IMR-90 (cell line): ENCODE results near the gene ADD3. TPM values are rescaled to one million over a fixed set of nuclear protein-coding genes. Genes with fewer than 3 reads are reported as not detected.

ENCODE experiments used
- ATAC-seq: fragments of 200-7000 bp; cut with Tn5 transposase; 2 replicates; pipeline ENCODE4 v1.9.1; 2020; ENCODE audit warnings: low read depth, mild to moderate bottlenecking, moderate library complexity
- BruUV-seq: library from RNA; stranded (reverse); fragments of 400-500 nt; replicated peaks from 2 replicates; lab custom pipeline; 2021; lab: Mats Ljungman, UMichigan
- CTCF ChIA-PET: fragments of 300-600 bp; formaldehyde crosslinking; extraction: SDS; loops from one replicate; lab custom pipeline; 2021; ENCODE audit warnings: antibody characterized with exemption; lab: Yijun Ruan, JAX
- POLR2A ChIA-PET: fragments of 300-600 bp; sonication (Branson Sonifier 250); formaldehyde crosslinking; loops from one replicate; lab custom pipeline; 2022; ENCODE audit warnings: antibody characterized with exemption; ENCODE audit not compliant: unreplicated experiment; lab: Charles Lee
- DNase-seq: peaks from one replicate; pipeline ENCODE4 v3.0.0; 2013
- H2AFZ ChIP-seq: replicated peaks from 2 replicates; pipeline ENCODE3; 2013; ENCODE audit warnings: low read length, mild to moderate bottlenecking; ENCODE audit not compliant: poor library complexity
- H2AK5ac ChIP-seq: 2 replicates; pipeline ENCODE4 v1.6.1; 2013; ENCODE audit warnings: low read depth, low read length, inconsistent platforms
- H2AK9ac ChIP-seq: replicated peaks from 2 replicates; pipeline ENCODE3; 2013; ENCODE audit warnings: mild to moderate bottlenecking, low read depth, low read length, moderate library complexity; ENCODE audit not compliant: poor library complexity
- H2BK120ac ChIP-seq: 2 replicates; pipeline ENCODE4 v1.6.1; 2013; ENCODE audit warnings: low read depth, low read length, inconsistent platforms
- H2BK15ac ChIP-seq: 3 replicates; pipeline ENCODE4 v1.6.1; 2013; ENCODE audit warnings: low read depth, low read length, inconsistent platforms
- H2BK20ac ChIP-seq: 2 replicates; pipeline ENCODE4 v1.6.1; 2013; ENCODE audit warnings: low read depth, mild to moderate bottlenecking, inconsistent platforms, low read length, moderate library complexity
- H2BK5ac ChIP-seq: 2 replicates; pipeline ENCODE4 v1.6.1; 2013; ENCODE audit warnings: mild to moderate bottlenecking, low read depth, low read length, inconsistent platforms; ENCODE audit not compliant: poor library complexity, severe bottlenecking
- H3K14ac ChIP-seq: replicated peaks from 2 replicates; pipeline ENCODE4 v1.6.1; 2013; ENCODE audit warnings: low read depth, low read length, inconsistent platforms
- H3K18ac ChIP-seq: 2 replicates; pipeline ENCODE4 v1.6.1; 2013; ENCODE audit warnings: low read depth, low read length, control low read depth
- H3K23ac ChIP-seq: 2 replicates; pipeline ENCODE4 v1.6.1; 2013; ENCODE audit warnings: low read depth, low read length, inconsistent platforms
- H3K27ac ChIP-seq: 2 replicates; pipeline ENCODE4 v1.5.1; 2013; ENCODE audit warnings: mild to moderate bottlenecking, control low read depth, low read length; ENCODE audit not compliant: insufficient read depth
- H3K27me3 ChIP-seq: 2 replicates; pipeline ENCODE4 v1.6.1; 2013; ENCODE audit warnings: low read length; ENCODE audit not compliant: control insufficient read depth, insufficient read depth
- H3K36me3 ChIP-seq: 2 replicates; pipeline ENCODE4 v1.6.1; 2013; ENCODE audit warnings: low read length, mixed read lengths; ENCODE audit not compliant: control insufficient read depth, insufficient read depth
- H3K4ac ChIP-seq: 2 replicates; pipeline ENCODE4 v1.6.1; 2013; ENCODE audit warnings: low read depth, low read length, inconsistent platforms
- H3K4me1 ChIP-seq: 2 replicates; pipeline ENCODE4 v1.6.1; 2013; ENCODE audit warnings: low read length, mixed read lengths; ENCODE audit not compliant: control insufficient read depth, insufficient read depth
- H3K4me2 ChIP-seq: 2 replicates; pipeline ENCODE4 v1.6.1; 2013; ENCODE audit warnings: low read depth, mild to moderate bottlenecking, control low read depth, low read length, moderate library complexity
- H3K4me3 ChIP-seq: 2 replicates; pipeline ENCODE4 v1.5.1; 2013; ENCODE audit warnings: low read depth, mild to moderate bottlenecking, control low read depth, low read length, moderate library complexity; ENCODE audit not compliant: insufficient read depth
- H3K56ac ChIP-seq: 2 replicates; pipeline ENCODE4 v1.6.1; 2013; ENCODE audit warnings: low read length, inconsistent platforms; ENCODE audit not compliant: insufficient read depth; ENCODE audit errors: extremely low read depth
- H3K79me1 ChIP-seq, 2 experiments: 2 replicates each; pipeline ENCODE4 v1.6.1; 2013; ENCODE audit warnings: low read length in 2 of 2, inconsistent platforms in 1 of 2, low read depth in 1 of 2
- H3K9ac ChIP-seq: 2 replicates; pipeline ENCODE4 v1.6.1; 2013; ENCODE audit warnings: low read depth, low read length, control low read depth
- H3K9me1 ChIP-seq: 2 replicates; pipeline ENCODE4 v1.6.1; 2013; ENCODE audit warnings: low read length, inconsistent platforms; ENCODE audit not compliant: insufficient read depth
- H3K9me3 ChIP-seq: 2 replicates; pipeline ENCODE4 v1.6.1; 2013; ENCODE audit warnings: low read length; ENCODE audit not compliant: control insufficient read depth, insufficient read depth
- H4K20me1 ChIP-seq: 2 replicates; pipeline ENCODE4 v1.6.1; 2013; ENCODE audit warnings: low read length, inconsistent platforms; ENCODE audit not compliant: insufficient read depth
- H4K5ac ChIP-seq: 2 replicates; pipeline ENCODE4 v1.6.1; 2013; ENCODE audit warnings: mild to moderate bottlenecking, low read depth, low read length, control low read depth
- H4K8ac ChIP-seq, 2 experiments: 2 replicates each; pipeline ENCODE4 v1.6.1; 2013; ENCODE audit warnings: low read depth in 2 of 2, low read length in 2 of 2, control low read depth in 1 of 2, inconsistent platforms in 1 of 2
- H4K91ac ChIP-seq: 2 replicates; pipeline ENCODE4 v1.6.1; 2013; ENCODE audit warnings: low read depth, low read length, inconsistent platforms; ENCODE audit not compliant: insufficient read depth
- BHLHE40 ChIP-seq: fragments of 150-350 bp; IDR thresholded peaks from 2 replicates; pipeline ENCODE4 v1.6.1; 2016; ENCODE audit warnings: mild to moderate bottlenecking, low read depth, low read length
- CEBPB ChIP-seq: IDR thresholded peaks from 2 replicates; pipeline ENCODE4 v1.6.1; 2012; ENCODE audit warnings: low read depth, low read length, improper control_type of control experiment
- CHD1 ChIP-seq: IDR thresholded peaks from 2 replicates; pipeline ENCODE4 v1.6.1; 2012; ENCODE audit warnings: low read depth, low read length, improper control_type of control experiment
- FOS ChIP-seq: fragments of 150-350 bp; IDR thresholded peaks from 2 replicates; pipeline ENCODE4 v1.6.1; 2016; ENCODE audit warnings: low read depth, low read length
- MAFK ChIP-seq: IDR thresholded peaks from 2 replicates; pipeline ENCODE4 v1.6.1; 2012; ENCODE audit warnings: low read depth, low read length, improper control_type of control experiment
- MAZ ChIP-seq: IDR thresholded peaks from 2 replicates; pipeline ENCODE4 v1.6.1; 2012; ENCODE audit warnings: low read depth, mild to moderate bottlenecking, low read length, improper control_type of control experiment, moderate library complexity, borderline replicate concordance
- MXI1 ChIP-seq: IDR thresholded peaks from 2 replicates; pipeline ENCODE4 v1.6.1; 2012; ENCODE audit warnings: low read depth, mild to moderate bottlenecking, low read length, moderate library complexity, borderline replicate concordance
- NFE2L2 ChIP-seq: fragments of 150-350 bp; IDR thresholded peaks from 2 replicates; pipeline ENCODE4 v1.6.1; 2016; ENCODE audit warnings: low read depth, mild to moderate bottlenecking, low read length
- POLR2A ChIP-seq: IDR thresholded peaks from 2 replicates; pipeline ENCODE4 v1.6.1; 2012; ENCODE audit warnings: mild to moderate bottlenecking, low read depth, low read length
- RAD21 ChIP-seq: IDR thresholded peaks from 2 replicates; pipeline ENCODE4 v1.6.1; 2012; ENCODE audit warnings: low read length, improper control_type of control experiment
- RCOR1 ChIP-seq: IDR thresholded peaks from 2 replicates; pipeline ENCODE4 v1.6.1; 2012; ENCODE audit warnings: mild to moderate bottlenecking, low read length, improper control_type of control experiment; ENCODE audit not compliant: insufficient replicate concordance
- RFX5 ChIP-seq: IDR thresholded peaks from 2 replicates; pipeline ENCODE4 v1.8.0; 2012; ENCODE audit warnings: low read depth, mild to moderate bottlenecking, low read length, moderate library complexity
- SMC3 ChIP-seq: fragments of 150-350 bp; IDR thresholded peaks from 2 replicates; pipeline ENCODE4 v1.6.1; 2016; ENCODE audit warnings: low read depth, mild to moderate bottlenecking, antibody characterized with exemption, low read length, moderate library complexity
- WGBS, 2 experiments: methylation state at CpG; one replicate each; pipeline versions ENCODE4 v1.1.5 to v1.1.7; 2013; ENCODE audit warnings: missing lambda C conversion rate in 2 of 2; ENCODE audit not compliant: insufficient read length in 1 of 2; ENCODE audit errors: extremely low coverage in 2 of 2; 5-methylcytosine and 5-hydroxymethylcytosine counted together
- dilution Hi-C: fragments of 300-500 bp; cut with HindIII; formaldehyde crosslinking; loops from one replicate; pipeline ENCODE4 v1.14.3; 2018; ENCODE audit warnings: low sequenced_read_pairs; ENCODE audit not compliant: unreplicated experiment
- in situ Hi-C: fragments of 300-500 bp; cut with MboI; formaldehyde crosslinking; loops from 3 replicates; pipeline ENCODE4 v1.14.3; 2019; ENCODE audit warnings: low sequenced_read_pairs, inconsistent platforms, mixed read lengths
- intact Hi-C: fragments of 100-400 bp; cut with micrococcal nuclease; formaldehyde crosslinking; loops from 2 replicates; pipeline ENCODE4 v1.10.0; 2022
- polyA plus RNA-seq, 3 experiments: library from polyadenylated mRNA; depleted of rRNA; stranded (reverse); fragments of >200 nt; gene quantifications; 2 replicates each; pipeline ENCODE4 v1.2.3, GENCODE V29; 2012; ENCODE audit warnings: low replicate concordance in 1 of 3
- total RNA-seq: library from RNA; depleted of rRNA; stranded (reverse); fragments of >200 nt; gene quantifications from 2 replicates; pipeline ENCODE4 v1.2.3, GENCODE V29; 2012
- TF ChIP-seq, protein P1 (sequence below): conservative IDR thresholded peaks from 2 replicates; pipeline ENCODE4 v1.5.1; 2012; ENCODE audit warnings: mild to moderate bottlenecking, low read depth, low read length, improper control_type of control experiment
- TF ChIP-seq, protein P2 (sequence below): fragments of 150-350 bp; IDR thresholded peaks from 2 replicates; pipeline ENCODE4 v1.6.1; 2016; ENCODE audit warnings: low read depth, mild to moderate bottlenecking, low read length, moderate library complexity, borderline replicate concordance
- TF ChIP-seq, protein P3 (sequence below): fragments of 150-350 bp; IDR thresholded peaks from 2 replicates; pipeline ENCODE4 v1.6.1; 2017; ENCODE audit warnings: mild to moderate bottlenecking, antibody characterized with exemption, low read length, low read depth

The ADD3 gene
- total and polyA plus RNA-seq, 2 of the 4 experiments (the other 2 are of a cell fraction): 138 to 212 TPM

DNA sequence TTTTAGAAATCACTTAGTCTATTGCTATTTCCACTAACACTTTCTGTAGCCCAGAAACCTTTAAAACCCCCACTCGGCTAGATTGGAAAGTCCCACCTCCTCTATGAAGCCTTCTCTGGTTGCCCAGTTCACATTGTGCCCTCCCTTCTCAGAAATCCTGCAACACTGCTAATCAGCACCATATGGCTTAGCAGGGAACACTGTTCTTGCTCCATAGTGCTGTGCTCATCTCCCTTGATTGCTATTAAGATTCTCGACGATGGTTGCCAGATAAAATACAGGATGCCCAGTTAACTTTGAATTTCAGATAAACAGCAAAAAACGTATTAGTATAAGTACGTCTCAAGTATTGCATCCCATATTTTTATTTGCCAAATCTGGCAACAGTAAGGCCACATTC is 44.3 kb upstream of the ADD3 start:
- H3K27ac ChIP-seq: no peak overlapping the region

More for the DNA sequence above, 44.3 kb upstream of the ADD3 start:
- ChIA-PET POLR2A (no interaction called here), CTCF (no interaction called here)
- in situ Hi-C loops (no loop called here), dilution Hi-C loops (no loop called here), intact Hi-C loops (no loop called here)
- Histone ChIP-seq H4K91ac (no peak overlapping the region; the same call in 1 of the 2 replicates), H3K18ac (peak overlapping the region; percentile 39; the same call in 1 of the 2 replicates), H3K4me2 (no peak overlapping the region), H2BK15ac (peak overlapping the region; percentile 33; the same call in 1 of the 3 replicates), H2AK9ac (no peak overlapping the region), H3K9me1 (peaks cover 11% of the 10 kb centered on the region; the same call in 1 of the 2 replicates), H3K4me3 (no peak overlapping the region), H2AFZ (no peak overlapping the region), H3K27me3 (no peaks in the 10 kb centered on the region), H2BK120ac (peak overlapping the region; percentile 71; the same call in 1 of the 2 replicates), H2BK20ac (peak overlapping the region; percentile 2; the same call in 1 of the 2 replicates), H3K36me3 (no peaks in the 10 kb centered on the region), H2AK5ac (peak overlapping the region; percentile 75; the same call in 1 of the 2 replicates), H3K56ac (no peak overlapping the region), H3K4ac (peak overlapping the region; percentile 51), H3K79me1 (no peaks in the 10 kb centered on the region), H2BK5ac (no peak overlapping the region), H3K4me1 (peaks cover 29% of the 10 kb centered on the region), H3K23ac (no peak overlapping the region), H3K9ac (no peak overlapping the region), H3K9me3 (no peaks in the 10 kb centered on the region), H4K8ac (no peak overlapping the region), H4K20me1 (peaks cover 4% of the 10 kb centered on the region), H3K14ac (no peak overlapping the region), H4K5ac (no peak overlapping the region)
- ATAC-seq (no peak), DNase-seq (peak; percentile 58)
- TF ChIP-seq CHD1: no peak
- TF ChIP-seq CEBPB: no peak
- TF ChIP-seq MXI1: no peak
- no peak for TF ChIP-seq NFE2L2
- no peak for TF ChIP-seq MAFK
- TF ChIP-seq MAZ: no peak
- TF ChIP-seq, protein P1, sequence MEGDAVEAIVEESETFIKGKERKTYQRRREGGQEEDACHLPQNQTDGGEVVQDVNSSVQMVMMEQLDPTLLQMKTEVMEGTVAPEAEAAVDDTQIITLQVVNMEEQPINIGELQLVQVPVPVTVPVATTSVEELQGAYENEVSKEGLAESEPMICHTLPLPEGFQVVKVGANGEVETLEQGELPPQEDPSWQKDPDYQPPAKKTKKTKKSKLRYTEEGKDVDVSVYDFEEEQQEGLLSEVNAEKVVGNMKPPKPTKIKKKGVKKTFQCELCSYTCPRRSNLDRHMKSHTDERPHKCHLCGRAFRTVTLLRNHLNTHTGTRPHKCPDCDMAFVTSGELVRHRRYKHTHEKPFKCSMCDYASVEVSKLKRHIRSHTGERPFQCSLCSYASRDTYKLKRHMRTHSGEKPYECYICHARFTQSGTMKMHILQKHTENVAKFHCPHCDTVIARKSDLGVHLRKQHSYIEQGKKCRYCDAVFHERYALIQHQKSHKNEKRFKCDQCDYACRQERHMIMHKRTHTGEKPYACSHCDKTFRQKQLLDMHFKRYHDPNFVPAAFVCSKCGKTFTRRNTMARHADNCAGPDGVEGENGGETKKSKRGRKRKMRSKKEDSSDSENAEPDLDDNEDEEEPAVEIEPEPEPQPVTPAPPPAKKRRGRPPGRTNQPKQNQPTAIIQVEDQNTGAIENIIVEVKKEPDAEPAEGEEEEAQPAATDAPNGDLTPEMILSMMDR: no peak
- TF ChIP-seq FOS: no peak
- TF ChIP-seq POLR2A: no peak
- TF ChIP-seq, protein P2, sequence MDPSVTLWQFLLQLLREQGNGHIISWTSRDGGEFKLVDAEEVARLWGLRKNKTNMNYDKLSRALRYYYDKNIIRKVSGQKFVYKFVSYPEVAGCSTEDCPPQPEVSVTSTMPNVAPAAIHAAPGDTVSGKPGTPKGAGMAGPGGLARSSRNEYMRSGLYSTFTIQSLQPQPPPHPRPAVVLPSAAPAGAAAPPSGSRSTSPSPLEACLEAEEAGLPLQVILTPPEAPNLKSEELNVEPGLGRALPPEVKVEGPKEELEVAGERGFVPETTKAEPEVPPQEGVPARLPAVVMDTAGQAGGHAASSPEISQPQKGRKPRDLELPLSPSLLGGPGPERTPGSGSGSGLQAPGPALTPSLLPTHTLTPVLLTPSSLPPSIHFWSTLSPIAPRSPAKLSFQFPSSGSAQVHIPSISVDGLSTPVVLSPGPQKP: no peak
- no peak for TF ChIP-seq BHLHE40
- TF ChIP-seq SMC3: no peak
- TF ChIP-seq RFX5: no peak
- TF ChIP-seq, protein P3, sequence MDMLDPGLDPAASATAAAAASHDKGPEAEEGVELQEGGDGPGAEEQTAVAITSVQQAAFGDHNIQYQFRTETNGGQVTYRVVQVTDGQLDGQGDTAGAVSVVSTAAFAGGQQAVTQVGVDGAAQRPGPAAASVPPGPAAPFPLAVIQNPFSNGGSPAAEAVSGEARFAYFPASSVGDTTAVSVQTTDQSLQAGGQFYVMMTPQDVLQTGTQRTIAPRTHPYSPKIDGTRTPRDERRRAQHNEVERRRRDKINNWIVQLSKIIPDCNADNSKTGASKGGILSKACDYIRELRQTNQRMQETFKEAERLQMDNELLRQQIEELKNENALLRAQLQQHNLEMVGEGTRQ: no peak
- TF ChIP-seq RCOR1: no peak
- TF ChIP-seq RAD21: no peak
- BruUV-seq: no TSS peak
- 67% methylated on average over 3 of the region's 5 CpGs; no CpG with 5 or more reads in 1 of the 2 experiments for WGBS, 2 experiments
